HG02981 (cell line): ENCODE measurements around the gene SLC6A8.
"Not testable (repeated sequence)": the region's sequence is repeated elsewhere in the genome, so short reads cannot be mapped to it uniquely, and the experiment has no call there.

ENCODE experiments used
- ATAC-seq: cut with Tn5 transposase; IDR thresholded peaks from one replicate; pipeline ENCODE4 v1.9.1; 2021; ENCODE audit warnings: mild to moderate bottlenecking, moderate library complexity; ENCODE audit not compliant: unreplicated experiment

SLC6A8 gene

GRCh38 chrX:153727123-153727931 is 39.6 kb downstream of the SLC6A8 start:
- no peak for ATAC-seq

DNA sequence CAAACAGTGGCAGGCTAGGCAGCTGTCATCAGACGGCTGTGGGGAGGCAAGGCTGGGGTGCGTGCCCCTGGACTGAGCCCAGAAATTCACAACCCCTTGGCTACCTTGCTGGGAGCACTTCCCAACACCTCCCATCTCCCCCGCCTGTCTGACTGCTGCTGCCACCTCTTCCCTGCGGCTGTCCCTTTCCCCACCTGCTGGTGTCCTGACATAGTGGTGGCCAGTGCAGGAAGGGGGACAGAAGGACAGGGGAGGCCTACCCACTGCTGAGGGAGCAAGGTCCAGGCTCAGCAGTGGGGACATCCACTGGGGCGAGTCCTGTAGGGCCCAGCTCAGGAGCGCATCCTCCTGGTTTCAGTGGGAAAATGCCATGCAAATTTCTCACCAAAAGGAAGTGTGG is 40.4 kb downstream of the SLC6A8 start:
- ATAC-seq, result no peak

DNA sequence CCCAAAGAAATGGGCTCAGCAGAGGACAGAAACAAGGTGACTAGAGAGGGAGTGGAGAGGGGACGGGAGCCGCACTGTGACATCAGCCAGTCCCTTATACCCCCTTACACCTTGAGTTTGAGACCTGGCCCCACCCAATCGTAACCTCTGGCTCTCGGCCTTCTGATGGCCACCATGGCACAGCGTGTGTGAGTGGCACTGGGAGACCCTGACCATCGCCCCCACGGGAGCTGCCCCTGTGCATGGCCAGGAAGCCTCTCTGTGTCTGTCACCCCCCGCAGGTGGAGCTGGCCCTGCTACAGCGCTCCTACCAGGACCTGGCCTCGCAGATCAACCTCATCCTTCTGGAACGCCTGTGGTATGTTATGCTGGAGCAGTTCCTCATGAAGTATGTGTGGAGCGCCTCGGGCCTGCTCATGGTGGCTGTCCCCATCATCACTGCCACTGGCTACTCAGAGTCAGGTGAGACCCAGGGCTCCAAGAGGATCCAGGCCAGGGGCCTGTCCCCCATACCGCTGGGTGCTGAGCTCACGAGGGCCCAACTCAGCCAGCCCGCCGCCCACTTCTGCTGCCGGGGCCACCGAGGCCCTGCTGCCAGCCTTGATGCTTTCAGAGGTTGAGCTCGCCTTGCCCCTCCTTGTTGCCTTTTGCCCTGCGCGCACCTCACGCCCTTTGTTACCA is 41.4 kb downstream of the SLC6A8 start:
- no peak for ATAC-seq

- not testable (repeated sequence) for ATAC-seq
Observed at GRCh38 chrX:153730115-153730514, 42.4 kb downstream of the SLC6A8 start.

DNA sequence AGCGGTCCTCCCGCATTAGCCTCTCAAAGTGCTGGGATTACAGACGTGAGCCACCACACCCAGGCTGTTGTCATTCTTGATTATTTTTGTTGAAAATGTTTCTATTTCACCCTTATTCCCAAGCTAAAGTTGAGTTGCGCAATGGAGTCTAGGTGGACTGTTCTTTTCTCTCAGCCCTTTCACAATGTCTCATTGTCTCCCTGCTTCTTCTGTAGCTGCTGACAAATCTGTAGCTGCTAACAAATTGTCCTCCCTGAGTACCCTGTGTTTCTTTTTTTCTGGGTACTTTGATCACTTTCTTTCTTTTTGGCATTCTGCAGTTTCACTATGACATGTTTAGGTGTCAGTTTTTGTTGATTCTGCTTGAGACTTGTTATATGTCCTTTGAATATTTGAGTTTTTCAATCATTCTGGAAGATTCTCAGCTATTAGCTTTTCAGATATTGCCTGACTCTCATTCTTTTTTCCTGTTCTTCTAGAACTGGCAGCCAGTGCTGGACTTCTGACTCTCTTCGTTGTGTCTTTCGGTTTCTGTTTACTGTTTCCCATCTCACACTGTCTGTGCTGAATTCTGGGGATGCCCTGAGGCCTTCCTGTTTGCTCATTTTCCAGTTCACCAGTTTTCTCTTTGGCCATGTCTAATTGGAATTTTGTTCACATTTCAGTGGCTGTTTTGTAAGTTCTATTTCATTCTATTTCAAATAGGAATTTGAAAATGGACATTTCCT is 43.6 kb downstream of the SLC6A8 start:
- ATAC-seq, result no peak

DNA sequence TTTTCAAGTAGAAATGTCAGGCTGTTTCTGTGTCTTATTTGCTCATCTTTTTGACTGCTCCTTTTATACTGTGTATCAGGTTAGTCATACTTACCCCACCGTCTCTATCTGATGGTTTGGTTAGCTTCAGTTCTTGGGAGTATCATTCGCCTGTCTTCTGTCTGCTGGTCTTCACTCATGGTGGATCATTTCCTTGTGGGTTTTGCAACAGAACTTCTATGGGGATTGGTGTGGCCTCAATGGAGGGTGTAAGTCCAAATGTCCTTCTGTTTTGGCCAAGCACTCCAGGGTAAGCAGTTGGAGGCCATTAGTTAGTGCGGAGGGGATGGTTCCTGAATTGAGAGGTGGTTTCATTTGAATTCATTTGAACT is 44.1 kb downstream of the SLC6A8 start:
- no peak for ATAC-seq

- ATAC-seq, result no peak
Observed at GRCh38 chrX:153732401-153732800, 44.7 kb downstream of the SLC6A8 start.

DNA sequence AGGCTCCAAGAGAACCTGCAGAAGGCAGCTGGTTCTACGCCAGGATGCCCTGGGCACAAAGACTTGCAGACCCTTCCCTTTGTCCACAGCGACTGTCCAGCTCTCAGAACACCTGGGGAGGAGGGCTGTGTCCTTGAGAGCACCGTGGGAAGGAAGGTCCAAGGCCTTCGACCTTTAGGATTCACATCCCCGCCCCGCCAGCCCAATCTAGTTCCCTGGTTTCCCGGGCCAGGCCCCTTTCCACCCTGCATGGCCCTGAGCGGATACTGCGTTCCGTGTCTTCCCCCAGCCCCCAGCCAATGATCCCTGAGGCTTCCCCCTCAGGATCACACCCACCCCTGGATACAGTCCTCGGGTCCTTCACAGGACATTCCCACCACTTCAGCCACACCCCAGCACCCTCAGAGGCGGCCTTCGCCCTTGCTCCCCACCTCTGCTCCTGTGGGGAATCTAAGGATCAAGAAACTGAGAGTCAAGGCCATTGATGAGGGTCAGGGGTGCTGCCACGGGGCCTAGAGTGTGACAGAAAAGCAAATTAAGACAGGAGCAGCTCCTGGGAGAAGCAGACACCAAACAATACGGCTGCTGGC is 46.0 kb downstream of the SLC6A8 start:
- no peak for ATAC-seq

DNA sequence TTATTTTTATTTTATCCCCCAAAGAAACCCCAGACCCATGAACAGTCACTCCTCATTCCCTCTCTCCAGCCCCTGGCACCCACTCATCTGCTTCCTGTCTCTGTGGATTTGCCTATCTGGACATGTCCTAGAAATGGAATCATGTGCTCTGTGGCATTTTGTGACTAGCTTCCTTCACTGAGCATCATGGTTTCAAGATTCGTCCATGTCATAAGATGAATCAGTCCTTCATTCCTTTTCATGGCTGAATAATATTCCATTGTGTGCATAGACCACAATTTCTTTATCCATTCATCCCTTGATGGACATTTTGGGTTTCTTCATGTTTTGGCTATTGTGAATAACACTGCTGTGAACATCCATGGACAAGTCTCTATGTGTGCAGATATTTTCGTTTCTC is 47.1 kb downstream of the SLC6A8 start:
- ATAC-seq, result no peak

DNA sequence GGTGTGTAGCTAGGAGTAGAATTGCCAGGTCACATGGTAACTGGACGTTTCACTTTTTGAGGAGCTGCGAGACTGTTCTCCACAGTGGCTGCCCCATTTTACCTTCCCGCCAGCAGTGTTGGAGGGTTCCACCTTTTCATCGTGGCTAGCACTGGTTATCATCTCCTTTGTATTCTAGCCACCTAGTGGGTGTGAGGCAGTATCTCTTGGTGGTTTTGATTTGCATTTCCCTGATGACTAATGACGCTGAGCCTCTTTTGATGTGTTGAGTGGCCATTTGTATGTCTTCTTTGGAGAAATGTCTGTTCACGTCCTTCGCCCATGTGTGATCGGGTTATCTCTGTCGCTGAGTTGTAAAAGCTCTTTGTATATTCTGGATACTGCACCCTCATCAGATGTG is 47.5 kb downstream of the SLC6A8 start:
- no peak for ATAC-seq

DNA sequence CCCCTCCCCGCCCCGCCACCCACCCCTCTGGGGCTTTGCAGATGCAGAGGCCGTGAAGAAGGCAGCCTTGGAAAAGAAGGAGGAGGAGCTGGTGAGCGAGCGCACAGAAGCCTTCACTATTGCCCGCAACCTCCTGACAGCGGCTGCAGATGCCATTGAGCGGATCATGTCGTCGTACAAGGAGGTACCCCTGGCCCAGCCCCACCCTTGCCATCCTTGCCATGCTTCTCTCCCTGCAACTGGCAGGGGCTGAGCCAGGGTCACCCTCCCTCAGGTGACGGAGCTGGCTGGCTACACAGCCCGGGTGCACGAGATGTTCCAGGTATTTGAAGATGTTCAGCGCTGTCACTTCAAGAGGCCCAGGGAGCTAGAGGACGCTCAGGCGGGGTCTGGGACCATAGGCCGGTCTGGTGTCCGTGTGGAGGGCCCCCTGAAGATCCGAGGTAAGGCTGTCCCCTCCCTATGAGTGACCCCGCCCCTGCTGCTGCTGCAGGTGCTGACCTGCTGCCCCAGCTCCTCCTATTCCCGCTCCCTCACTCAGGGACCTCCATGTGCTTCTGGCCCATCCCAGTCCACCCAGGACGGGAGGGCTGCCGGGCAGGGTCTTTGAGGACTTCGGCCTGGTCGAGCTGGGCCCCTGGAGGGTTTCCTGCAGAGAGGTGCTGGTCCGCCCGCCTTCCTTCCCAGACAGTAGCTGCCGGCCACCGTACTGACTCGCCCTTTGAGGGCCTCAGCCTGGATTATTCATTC is 48.5 kb downstream of the SLC6A8 start:
- ATAC-seq, result no peak

GRCh38 chrX:153736871-153737441 is 49.2 kb downstream of the SLC6A8 start:
- ATAC-seq, result no peak

GRCh38 chrX:153738056-153738605 is 50.4 kb downstream of the SLC6A8 start:
- no peak for ATAC-seq

GRCh38 chrX:153739754-153740486 is 52.2 kb downstream of the SLC6A8 start:
- no peak for ATAC-seq

GRCh38 chrX:153740631-153741222 is 53.0 kb downstream of the SLC6A8 start:
- no peak for ATAC-seq

DNA sequence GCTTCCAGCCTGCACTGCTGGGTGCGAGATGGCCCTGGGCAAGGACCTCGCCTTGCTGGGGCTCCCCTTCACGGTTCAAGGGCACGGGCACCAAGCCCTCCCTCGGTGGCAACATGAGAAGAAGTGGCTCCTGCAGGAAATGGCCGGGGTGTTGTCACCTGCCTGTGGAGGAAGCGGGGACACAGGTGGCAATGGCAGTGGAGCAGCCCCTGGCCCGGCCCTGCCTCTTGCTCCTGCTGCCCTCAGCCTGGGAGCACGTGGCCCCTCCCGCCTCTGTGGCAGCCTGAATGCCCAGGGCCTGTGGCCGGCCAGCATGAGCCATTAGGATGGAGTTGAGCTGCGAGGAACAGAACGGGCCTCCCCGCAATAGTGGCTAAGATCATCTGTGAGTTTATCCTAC is 53.7 kb downstream of the SLC6A8 start:
- no peak for ATAC-seq

DNA sequence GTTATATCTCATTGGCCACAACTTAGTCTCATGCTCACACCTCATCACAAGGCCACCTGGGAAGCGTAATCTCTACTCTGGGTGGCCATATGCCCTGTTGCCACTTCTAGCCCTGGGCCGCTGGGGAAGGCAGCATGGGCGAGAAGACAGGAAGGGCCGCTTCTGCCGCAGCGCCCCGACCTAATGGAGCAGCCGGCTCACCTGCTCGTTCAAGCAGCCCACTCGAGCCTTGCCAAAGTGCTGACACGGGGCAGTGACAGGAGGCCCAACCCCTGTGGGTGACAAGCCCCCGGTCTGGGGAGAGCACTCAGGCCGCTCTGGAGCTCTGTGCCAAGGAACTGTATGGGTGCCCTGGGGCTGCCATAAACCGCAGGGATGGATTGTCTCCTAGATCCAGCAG is 54.4 kb downstream of the SLC6A8 start:
- not testable (repeated sequence) for ATAC-seq

DNA sequence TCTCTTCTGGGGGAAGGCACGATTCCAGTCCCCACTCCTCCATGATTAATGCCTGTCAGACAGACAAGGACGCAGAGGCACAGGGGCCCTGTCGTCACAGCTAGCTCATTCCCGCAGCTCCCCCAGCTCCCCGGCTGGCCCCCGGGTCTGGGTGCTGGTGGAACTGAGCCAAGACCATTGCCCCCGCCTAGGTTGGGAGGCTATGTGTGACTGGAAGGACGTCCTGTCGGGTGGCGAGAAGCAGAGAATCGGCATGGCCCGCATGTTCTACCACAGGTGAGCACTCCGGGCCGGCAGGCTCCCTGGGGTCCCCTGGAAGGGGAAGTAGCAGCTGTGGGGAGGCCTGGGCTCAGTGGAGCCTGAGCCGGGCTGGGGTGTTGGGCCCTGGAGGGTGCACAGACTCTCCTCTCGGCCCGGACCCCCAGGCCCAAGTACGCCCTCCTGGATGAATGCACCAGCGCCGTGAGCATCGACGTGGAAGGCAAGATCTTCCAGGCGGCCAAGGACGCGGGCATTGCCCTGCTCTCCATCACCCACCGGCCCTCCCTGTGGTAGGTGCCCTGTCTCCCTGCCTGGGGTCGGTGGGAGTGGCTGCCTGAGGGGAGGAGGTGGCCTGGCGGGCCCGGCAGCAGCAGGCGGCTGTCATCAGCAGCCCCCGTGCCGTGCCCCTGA is 55.2 kb downstream of the SLC6A8 start:
- not testable (repeated sequence) for ATAC-seq
